ENCODE data around the gene DSP. TPM values are rescaled to one million over a fixed set of nuclear protein-coding genes. Genes with fewer than 3 reads are reported as not detected.
A peak's percentile ranks its signal among the peaks of the same experiment; 100 is the strongest.

The DSP gene
- total RNA-seq, 2 experiments from 2014 or later: 0.16 TPM

- H3K27me3 Mint-ChIP-seq: peaks cover 48% of the 10 kb centered on the region
- H3K27ac Mint-ChIP-seq: no peak overlapping the region
These were observed 14.7 kb upstream of the DSP start for GRCh38 chr6:7526755-7527154.

GRCh38 chr6:7528565-7528964, 12.9 kb upstream of the DSP start:
- H3K27ac Mint-ChIP-seq: no peak overlapping the region
- peaks cover 42% of the 10 kb centered on the region for H3K27me3 Mint-ChIP-seq
- no peak overlapping the region for H3K4me3 Mint-ChIP-seq
- no peaks in the 10 kb centered on the region for H3K4me1 Mint-ChIP-seq
- DNase-seq: no peak
- H3K9me3 Mint-ChIP-seq: no peaks in the 10 kb centered on the region
- H3K36me3 Mint-ChIP-seq: no peaks in the 10 kb centered on the region

More at GRCh38 chr6:7526755-7527154, 14.7 kb upstream of the DSP start:
- H3K4me3 Mint-ChIP-seq: no peak overlapping the region
- DNase-seq: no peak
- H3K4me1 Mint-ChIP-seq: no peaks in the 10 kb centered on the region
- no peaks in the 10 kb centered on the region for H3K36me3 Mint-ChIP-seq
- H3K9me3 Mint-ChIP-seq: no peaks in the 10 kb centered on the region

- no peaks in the 10 kb centered on the region for H3K36me3 Mint-ChIP-seq
- no peak overlapping the region for H3K27ac Mint-ChIP-seq
- no peaks in the 10 kb centered on the region for H3K4me1 Mint-ChIP-seq
- no peaks in the 10 kb centered on the region for H3K9me3 Mint-ChIP-seq
- no peak for DNase-seq
- H3K4me3 Mint-ChIP-seq: no peak overlapping the region
- peaks cover 39% of the 10 kb centered on the region for H3K27me3 Mint-ChIP-seq
These were observed 12.3 kb upstream of the DSP start for GRCh38 chr6:7529141-7529540.

GRCh38 chr6:7532232-7532631, 9.2 kb upstream of the DSP start:
- H3K36me3 Mint-ChIP-seq: no peaks in the 10 kb centered on the region
- no peak overlapping the region for H3K4me3 Mint-ChIP-seq
- no peak overlapping the region for H3K27ac Mint-ChIP-seq
- H3K27me3 Mint-ChIP-seq: peaks cover 28% of the 10 kb centered on the region
- H3K4me1 Mint-ChIP-seq: no peaks in the 10 kb centered on the region
- no peaks in the 10 kb centered on the region for H3K9me3 Mint-ChIP-seq
- no peak for DNase-seq

GRCh38 chr6:7532821-7533220, 8.7 kb upstream of the DSP start:
- no peaks in the 10 kb centered on the region for H3K36me3 Mint-ChIP-seq
- no peaks in the 10 kb centered on the region for H3K4me1 Mint-ChIP-seq
- no peaks in the 10 kb centered on the region for H3K9me3 Mint-ChIP-seq
- no peak overlapping the region for H3K4me3 Mint-ChIP-seq
- DNase-seq: no peak
- no peak overlapping the region for H3K27ac Mint-ChIP-seq
- peaks cover 28% of the 10 kb centered on the region for H3K27me3 Mint-ChIP-seq

GRCh38 chr6:7534192-7534591, 7.3 kb upstream of the DSP start:
- Mint-ChIP-seq H3K4me3 (no peak overlapping the region), H3K36me3 (no peaks in the 10 kb centered on the region), H3K4me1 (no peaks in the 10 kb centered on the region), H3K27ac (no peak overlapping the region), H3K9me3 (no peaks in the 10 kb centered on the region), H3K27me3 (peaks cover 34% of the 10 kb centered on the region)
- DNase-seq: no peak

- peaks cover 45% of the 10 kb centered on the region for H3K27me3 Mint-ChIP-seq
- H3K9me3 Mint-ChIP-seq: no peaks in the 10 kb centered on the region
- no peak overlapping the region for H3K4me3 Mint-ChIP-seq
- H3K4me1 Mint-ChIP-seq: no peaks in the 10 kb centered on the region
- H3K36me3 Mint-ChIP-seq: no peaks in the 10 kb centered on the region
- no peak overlapping the region for H3K27ac Mint-ChIP-seq
- no peak for DNase-seq
These were observed 6.0 kb upstream of the DSP start for GRCh38 chr6:7535498-7535897.

- H3K9me3 Mint-ChIP-seq: no peaks in the 10 kb centered on the region
- no peaks in the 10 kb centered on the region for H3K36me3 Mint-ChIP-seq
- no peak overlapping the region for H3K27ac Mint-ChIP-seq
- no peak overlapping the region for H3K4me3 Mint-ChIP-seq
- H3K27me3 Mint-ChIP-seq: peaks cover 63% of the 10 kb centered on the region
- H3K4me1 Mint-ChIP-seq: peaks cover 6% of the 10 kb centered on the region
- DNase-seq: no peak
These were observed 3.8 kb upstream of the DSP start for GRCh38 chr6:7537565-7538174.

- H3K9me3 Mint-ChIP-seq: no peaks in the 10 kb centered on the region
- H3K27ac Mint-ChIP-seq: no peak overlapping the region
- H3K4me1 Mint-ChIP-seq: peaks cover 6% of the 10 kb centered on the region
- no peak overlapping the region for H3K4me3 Mint-ChIP-seq
- DNase-seq: no peak
- H3K27me3 Mint-ChIP-seq: peaks cover 70% of the 10 kb centered on the region
- no peaks in the 10 kb centered on the region for H3K36me3 Mint-ChIP-seq
These were observed 3.0 kb upstream of the DSP start for GRCh38 chr6:7538484-7538883.

GRCh38 chr6:7540595-7540994, 876 bp upstream of the DSP start:
- no peak overlapping the region for H3K27ac Mint-ChIP-seq

GRCh38 chr6:7542065-7542873, 798 bp downstream of the DSP start:
- H3K4me3 Mint-ChIP-seq: peak overlapping the region; percentile 74
- DNase-seq: peak; percentile 5
- H3K27me3 Mint-ChIP-seq: peaks cover 85% of the 10 kb centered on the region
- no peaks in the 10 kb centered on the region for H3K9me3 Mint-ChIP-seq
- no peak overlapping the region for H3K27ac Mint-ChIP-seq
- H3K4me1 Mint-ChIP-seq: peaks cover 6% of the 10 kb centered on the region
- no peaks in the 10 kb centered on the region for H3K36me3 Mint-ChIP-seq

More at GRCh38 chr6:7540595-7540994, 876 bp upstream of the DSP start:
- Mint-ChIP-seq H3K4me1 (peaks cover 6% of the 10 kb centered on the region), H3K27me3 (peaks cover 84% of the 10 kb centered on the region), H3K4me3 (peak overlapping the region; percentile 70), H3K36me3 (no peaks in the 10 kb centered on the region), H3K9me3 (no peaks in the 10 kb centered on the region)
- DNase-seq: no peak

GRCh38 chr6:7542874-7543624, 1.6 kb downstream of the DSP start:
- H3K36me3 Mint-ChIP-seq: no peaks in the 10 kb centered on the region
- peak overlapping the region; percentile 18 for H3K4me3 Mint-ChIP-seq
- peaks cover 6% of the 10 kb centered on the region for H3K4me1 Mint-ChIP-seq
- H3K27me3 Mint-ChIP-seq: peaks cover 83% of the 10 kb centered on the region
- DNase-seq: no peak
- no peak overlapping the region for H3K27ac Mint-ChIP-seq
- H3K9me3 Mint-ChIP-seq: no peaks in the 10 kb centered on the region

- H3K27ac Mint-ChIP-seq: no peak overlapping the region
- no peak overlapping the region for H3K4me3 Mint-ChIP-seq
- no peaks in the 10 kb centered on the region for H3K36me3 Mint-ChIP-seq
- H3K4me1 Mint-ChIP-seq: peaks cover 6% of the 10 kb centered on the region
- H3K9me3 Mint-ChIP-seq: no peaks in the 10 kb centered on the region
- DNase-seq: no peak
- peaks cover 81% of the 10 kb centered on the region for H3K27me3 Mint-ChIP-seq
These were observed 2.4 kb downstream of the DSP start for GRCh38 chr6:7543789-7544424.

GRCh38 chr6:7544597-7544996, 3.1 kb downstream of the DSP start:
- no peak overlapping the region for H3K4me3 Mint-ChIP-seq
- H3K36me3 Mint-ChIP-seq: no peaks in the 10 kb centered on the region

More at GRCh38 chr6:7544597-7544996, 3.1 kb downstream of the DSP start:
- Mint-ChIP-seq H3K27me3 (peaks cover 81% of the 10 kb centered on the region), H3K9me3 (no peaks in the 10 kb centered on the region), H3K4me1 (peaks cover 6% of the 10 kb centered on the region), H3K27ac (no peak overlapping the region)
- no peak for DNase-seq

All from activated naive CD8-positive, alpha-beta T cell treated with anti-CD3 and anti-CD28 coated beads for 36 hours (primary cell).